Thymus (tissue), 11 donors: ENCODE results near the gene ZMIZ1. TPM values are rescaled to one million over a fixed set of nuclear protein-coding genes. Genes with fewer than 3 reads are reported as not detected.
A peak's percentile ranks its signal among the peaks of the same experiment; 100 is the strongest.

ENCODE experiments used
- DNase-seq, 9 donors: peaks; one replicate each; pipeline ENCODE4 v3.0.0-alpha.2; 2013; ENCODE audit warnings: low spot score in 9 of 9, low read depth in 6 of 9, missing footprints in 1 of 9
- H3K27ac ChIP-seq, 2 donors: one replicate each; pipeline ENCODE4 v1.5.1; 2013; ENCODE audit warnings: control low read depth in 1 of 2, low read depth in 1 of 2, low read length in 1 of 2, mild to moderate bottlenecking in 1 of 2, moderate library complexity in 1 of 2
- H3K27me3 ChIP-seq, 2 donors: one replicate each; pipeline ENCODE4 v1.5.1; 2013; ENCODE audit warnings: low read length in 1 of 2; ENCODE audit not compliant: control insufficient read depth in 2 of 2, insufficient read depth in 1 of 2
- H3K36me3 ChIP-seq, 2 donors: one replicate each; pipeline ENCODE4 v1.5.1; 2013; ENCODE audit warnings: low read length in 1 of 2, mild to moderate bottlenecking in 1 of 2, moderate library complexity in 1 of 2; ENCODE audit not compliant: control insufficient read depth in 2 of 2, insufficient read depth in 2 of 2
- H3K4me1 ChIP-seq, 2 donors: one replicate each; pipeline ENCODE4 v1.5.1; 2013; ENCODE audit warnings: low read length in 2 of 2; ENCODE audit not compliant: control insufficient read depth in 2 of 2, insufficient read depth in 2 of 2
- H3K4me3 ChIP-seq, 2 donors: one replicate each; pipeline ENCODE4 v1.5.1; 2013; ENCODE audit warnings: low read length in 2 of 2, control low read depth in 1 of 2, mild to moderate bottlenecking in 1 of 2
- H3K9me3 ChIP-seq, 2 donors: one replicate each; pipeline ENCODE4 v1.5.1; 2013; ENCODE audit warnings: low read length in 1 of 2, mild to moderate bottlenecking in 1 of 2; ENCODE audit not compliant: control insufficient read depth in 2 of 2, insufficient read depth in 1 of 2
- WGBS: extraction: QIAGEN DNeasy Blood & Tissue Kit; methylation state at CpG from one replicate; pipeline ENCODE4 v1.1.7; 2013; 5-methylcytosine and 5-hydroxymethylcytosine counted together
- polyA plus RNA-seq: library from polyadenylated mRNA; stranded (reverse); fragments of 200-250 nt; gene quantifications from one replicate; pipeline ENCODE4 v1.2.3, GENCODE V29; 2013
- total RNA-seq: library from RNA; stranded (reverse); fragments of 120-200 nt; gene quantifications from one replicate; pipeline ENCODE4 v1.2.4, GENCODE V29; 2013
- donor health status: healthy.

The ZMIZ1 gene
- total and polyA plus RNA-seq, 2 donors = 7.4 to 14.2 TPM

DNA sequence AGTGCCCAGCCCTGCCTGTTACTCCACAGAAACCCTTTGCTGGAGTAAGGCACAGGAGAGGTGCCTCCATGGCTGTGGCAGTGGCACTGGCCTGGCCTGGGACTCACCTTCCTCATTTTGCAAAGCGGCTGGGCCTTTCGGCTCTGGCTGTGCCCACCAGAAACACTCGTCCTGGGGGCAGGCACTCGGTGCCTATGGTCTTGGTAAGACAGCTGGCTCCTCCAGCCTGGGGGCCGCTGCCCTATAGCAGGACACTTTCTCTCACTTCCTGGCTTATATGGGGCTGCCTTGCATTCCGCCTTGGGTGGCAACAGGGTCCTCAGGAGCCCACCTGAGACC lies 13.2 kb downstream of the ZMIZ1 start:
- H3K27ac ChIP-seq = no peak overlapping the region
- WGBS = 94% methylated on average over 6 of the region's 6 CpGs
- H3K36me3 ChIP-seq = peaks cover 0 to 10% of the 10 kb centered on the region in 2 donors
- no peak for DNase-seq
- H3K4me1 ChIP-seq = peaks cover 20 to 76% of the 10 kb centered on the region in 2 donors
- H3K9me3 ChIP-seq = no peaks in the 10 kb centered on the region
- no peaks in the 10 kb centered on the region for H3K27me3 ChIP-seq
- H3K4me3 ChIP-seq = no peak overlapping the region

DNA sequence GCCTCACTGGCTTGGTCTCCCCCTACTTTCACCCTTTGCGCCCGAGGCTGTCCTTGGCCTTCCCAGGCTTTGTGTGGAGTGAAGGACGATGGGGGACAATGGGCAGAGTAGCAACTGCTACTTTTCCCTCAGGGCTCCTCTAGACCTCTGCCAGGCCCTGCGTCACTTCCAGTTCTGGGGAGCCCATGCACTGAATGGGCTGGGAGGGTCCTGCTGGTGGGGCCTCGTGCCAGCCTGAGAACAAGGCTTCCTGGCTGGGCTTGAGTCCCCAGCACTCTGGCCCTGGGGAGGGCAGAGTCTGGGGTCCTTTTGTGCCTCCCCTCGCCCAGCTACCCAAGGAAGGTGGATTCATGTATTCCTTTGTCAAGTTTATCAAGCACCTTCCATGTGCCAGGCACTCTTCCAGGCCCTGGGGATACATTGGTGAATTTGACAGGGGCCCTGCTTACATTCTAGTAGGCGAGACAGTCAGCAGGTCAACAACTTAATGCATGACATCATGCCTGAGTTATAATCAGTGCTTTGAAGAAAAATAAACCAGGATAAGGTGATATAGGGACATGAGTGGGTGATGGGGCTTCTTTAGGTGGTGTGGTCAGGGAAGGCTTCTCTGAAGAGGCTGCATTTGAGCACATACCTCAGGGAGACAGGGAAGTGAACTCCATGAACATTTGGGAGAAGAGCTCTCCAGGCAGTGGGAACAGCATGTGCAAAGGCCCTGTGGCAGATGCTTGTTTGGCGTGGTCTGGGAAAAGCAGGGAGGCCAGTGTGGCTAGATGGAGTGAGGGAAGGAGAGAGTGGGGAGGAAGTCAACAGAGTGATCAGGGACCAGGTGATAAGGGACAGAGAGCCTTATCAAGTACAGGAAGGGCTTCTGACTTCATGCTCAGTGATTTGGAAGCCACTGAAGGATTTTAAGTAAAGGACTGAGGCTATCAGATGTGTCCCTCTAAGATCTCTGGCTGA lies 14.1 kb downstream of the ZMIZ1 start:
- Histone ChIP-seq H3K27ac (no peak overlapping the region), H3K27me3 (no peaks in the 10 kb centered on the region), H3K4me3 (no peak overlapping the region), H3K36me3 (peaks cover 0 to 12% of the 10 kb centered on the region in 2 donors), H3K9me3 (no peaks in the 10 kb centered on the region), H3K4me1 (peaks cover 18 to 78% of the 10 kb centered on the region in 2 donors)
- WGBS = 94% methylated on average over 8 of the region's 8 CpGs
- DNase-seq = no peak

- peaks cover 18 to 77% of the 10 kb centered on the region in 2 donors for H3K4me1 ChIP-seq
- H3K4me3 ChIP-seq = no peak overlapping the region
- H3K36me3 ChIP-seq = peaks cover 0 to 15% of the 10 kb centered on the region in 2 donors
- H3K27ac ChIP-seq = peak overlapping the region in 1 of 2 donors; percentile 53
- H3K9me3 ChIP-seq = no peaks in the 10 kb centered on the region
- H3K27me3 ChIP-seq = no peaks in the 10 kb centered on the region
- WGBS = 39% methylated on average over 9 of the region's 9 CpGs
- peak in 1 of 9 donors; percentile 50 for DNase-seq
Observed at GRCh38 chr10:79084012-79084971, 15.5 kb downstream of the ZMIZ1 start.

DNA sequence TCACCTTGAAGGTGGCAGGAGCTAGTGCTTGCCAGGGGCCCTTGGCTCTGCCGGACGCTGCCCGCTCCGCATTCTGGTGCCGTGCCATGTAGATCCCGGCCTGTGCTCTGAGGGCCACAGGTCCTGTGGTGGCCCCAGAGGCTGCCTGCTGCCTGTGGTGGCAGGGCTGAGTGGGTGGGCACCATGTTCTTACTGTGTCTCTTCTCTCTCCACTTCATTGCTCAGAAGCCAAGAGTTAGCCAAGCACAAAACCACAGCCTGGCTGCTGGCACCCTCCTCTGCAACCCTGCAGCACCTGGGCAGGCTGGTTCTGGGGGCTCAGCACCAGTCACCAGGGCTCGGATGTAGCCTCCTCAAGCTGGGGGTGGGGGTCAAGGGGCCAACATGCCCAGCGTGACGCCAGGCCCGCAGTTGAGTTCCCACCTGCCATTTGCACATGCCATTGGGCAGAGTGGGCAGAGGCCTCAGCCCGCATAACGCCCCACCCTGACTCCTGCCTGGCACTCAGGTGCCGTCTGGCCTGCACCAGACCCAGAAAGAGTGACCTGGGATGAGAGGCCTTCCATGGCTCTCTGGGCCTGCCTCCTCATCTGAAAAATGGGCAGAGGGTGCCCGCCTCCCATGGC lies 16.3 kb downstream of the ZMIZ1 start:
- Histone ChIP-seq H3K4me1 (peaks cover 20 to 81% of the 10 kb centered on the region in 2 donors), H3K9me3 (no peaks in the 10 kb centered on the region), H3K27ac (peak overlapping the region in 1 of 2 donors; percentile 53), H3K4me3 (no peak overlapping the region), H3K27me3 (no peaks in the 10 kb centered on the region), H3K36me3 (peaks cover 0 to 15% of the 10 kb centered on the region in 2 donors)
- WGBS = 82% methylated on average over 14 of the region's 14 CpGs
- DNase-seq = no peak

GRCh38 chr10:79086822-79087221 lies 18.1 kb downstream of the ZMIZ1 start:
- H3K36me3 ChIP-seq = peaks cover 0 to 13% of the 10 kb centered on the region in 2 donors
- no peaks in the 10 kb centered on the region for H3K9me3 ChIP-seq
- H3K27ac ChIP-seq = no peak overlapping the region
- 94% methylated on average over 2 of the region's 2 CpGs for WGBS
- H3K4me1 ChIP-seq = peaks cover 28 to 86% of the 10 kb centered on the region in 2 donors
- no peak for DNase-seq
- H3K4me3 ChIP-seq = no peak overlapping the region
- H3K27me3 ChIP-seq = no peaks in the 10 kb centered on the region

DNA sequence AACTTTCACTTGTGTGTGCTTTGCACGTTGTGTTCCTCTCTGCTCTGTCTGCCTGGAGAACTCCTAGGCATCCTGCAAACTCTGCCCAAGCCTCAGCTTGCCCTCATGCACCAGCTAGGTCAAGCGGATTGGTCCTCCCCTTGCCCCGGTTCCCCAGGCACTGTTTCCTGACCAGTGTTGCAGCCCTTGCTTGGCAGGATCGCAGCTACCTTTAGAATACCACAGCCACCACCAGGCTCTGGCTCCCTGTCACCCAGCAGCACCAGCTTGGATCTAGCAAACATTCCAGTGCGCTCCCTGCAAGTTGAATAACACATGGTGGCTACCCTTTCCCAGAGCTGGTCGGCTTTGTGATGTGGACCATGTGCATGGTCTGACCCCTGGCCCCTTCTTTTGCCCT lies 19.0 kb downstream of the ZMIZ1 start:
- Histone ChIP-seq H3K27ac (no peak overlapping the region), H3K36me3 (peaks cover 0 to 10% of the 10 kb centered on the region in 2 donors), H3K9me3 (no peaks in the 10 kb centered on the region), H3K27me3 (no peaks in the 10 kb centered on the region), H3K4me3 (no peak overlapping the region), H3K4me1 (peaks cover 30 to 94% of the 10 kb centered on the region in 2 donors)
- WGBS = 77% methylated on average over 6 of the region's 6 CpGs
- no peak for DNase-seq

- Histone ChIP-seq H3K9me3 (no peaks in the 10 kb centered on the region), H3K4me1 (peaks cover 32 to 96% of the 10 kb centered on the region in 2 donors), H3K4me3 (no peak overlapping the region), H3K27ac (no peak overlapping the region), H3K36me3 (peaks cover 0 to 10% of the 10 kb centered on the region in 2 donors), H3K27me3 (no peaks in the 10 kb centered on the region)
- 92% methylated on average over 8 of the region's 8 CpGs for WGBS
- no peak for DNase-seq
Observed at GRCh38 chr10:79088176-79088575, 19.4 kb downstream of the ZMIZ1 start.

- Histone ChIP-seq H3K27ac (no peak overlapping the region), H3K9me3 (no peaks in the 10 kb centered on the region), H3K4me3 (no peak overlapping the region), H3K36me3 (peaks cover 0 to 10% of the 10 kb centered on the region in 2 donors), H3K4me1 (peaks cover 32 to 96% of the 10 kb centered on the region in 2 donors), H3K27me3 (no peaks in the 10 kb centered on the region)
- DNase-seq = no peak
- 93% methylated on average over 15 of the region's 15 CpGs for whole genome bisulfite sequencing
Observed at GRCh38 chr10:79088613-79089355, 20.0 kb downstream of the ZMIZ1 start.
